Measurements from ENCODE around the gene ARMC2. TPM values are rescaled to one million over a fixed set of nuclear protein-coding genes. Genes with fewer than 3 reads are reported as not detected.

ARMC2 gene
- total RNA-seq, 1 experiment from 2014 or later = 1.1 TPM

GRCh38 chr6:108870357-108870756, 22.1 kb downstream of the ARMC2 start:
- no peak for DNase-seq
- Histone ChIP-seq H3K9me2 (replicated peaks; ENCODE audit: low read length) (no peaks in the 10 kb centered on the region), H3K79me2 (ENCODE audit: low read length) (no peaks in the 10 kb centered on the region), H3K4me2 (ENCODE audit: low read length) (no peak overlapping the region), H3K4me1 (ENCODE audit: insufficient read depth, low read length) (no peaks in the 10 kb centered on the region), H3F3A (ENCODE audit: low read length, unreplicated experiment) (no peaks in the 10 kb centered on the region), H2AFZ (ENCODE audit: low read length) (no peak overlapping the region), H4K20me1 (ENCODE audit: low read length) (no peaks in the 10 kb centered on the region), H3K4me3 (ENCODE audit: low read length) (no peak overlapping the region), H3K9me3 (ENCODE audit: low read length) (no peaks in the 10 kb centered on the region), H3K27me3 (ENCODE audit: low read length) (no peaks in the 10 kb centered on the region), H3K27ac (ENCODE audit: low read length) (no peak overlapping the region), H3K36me3 (ENCODE audit: low read depth, low read length) (no peaks in the 10 kb centered on the region), H3K9ac (ENCODE audit: low read length) (no peak overlapping the region)
- intact Hi-C loops (cut with micrococcal nuclease) = no loop called here
- ChIA-PET CTCF (no interaction called here), POLR2A (ENCODE audit: unreplicated experiment) (no interaction called here)
- no peak for ATAC-seq
- BruUV-seq (replicated peaks) = no TSS peak
- no peak for TF ChIP-seq EZH2phosphoT487 (IDR thresholded peaks at IDR 0.05; ENCODE audit: borderline replicate concordance, low read length)
- TF ChIP-seq CTCF (conservative IDR thresholded peaks at IDR 0.05; ENCODE audit: low read depth, low read length) = no peak
- no peak for TF ChIP-seq EZH2 (IDR thresholded peaks at IDR 0.05; ENCODE audit: low read length, unreplicated experiment)

- no TSS peak for BruUV-seq (replicated peaks)
- no peak overlapping the region for H2AFZ ChIP-seq (ENCODE audit: low read length)
- H3K9me3 ChIP-seq (ENCODE audit: low read length) = no peaks in the 10 kb centered on the region
- no peak overlapping the region for H3K9ac ChIP-seq (ENCODE audit: low read length)
- no peaks in the 10 kb centered on the region for H3K27me3 ChIP-seq (ENCODE audit: low read length)
- H3K4me1 ChIP-seq (ENCODE audit: insufficient read depth, low read length) = no peaks in the 10 kb centered on the region
- no peak overlapping the region for H3K27ac ChIP-seq (ENCODE audit: low read length)
- H3K4me3 ChIP-seq (ENCODE audit: low read length) = no peak overlapping the region
- ChIA-PET CTCF (no interaction called here), POLR2A (ENCODE audit: unreplicated experiment) (no interaction called here)
- no peaks in the 10 kb centered on the region for H3K9me2 ChIP-seq (replicated peaks; ENCODE audit: low read length)
- no peaks in the 10 kb centered on the region for H4K20me1 ChIP-seq (ENCODE audit: low read length)
- ATAC-seq (no peak), DNase-seq (no peak)
- no peaks in the 10 kb centered on the region for H3K79me2 ChIP-seq (ENCODE audit: low read length)
- intact Hi-C loops (cut with micrococcal nuclease) = no loop called here
- H3K4me2 ChIP-seq (ENCODE audit: low read length) = no peak overlapping the region
- TF ChIP-seq CTCF (conservative IDR thresholded peaks at IDR 0.05; ENCODE audit: low read depth, low read length) (no peak), EZH2 (IDR thresholded peaks at IDR 0.05; ENCODE audit: low read length, unreplicated experiment) (no peak), EZH2phosphoT487 (IDR thresholded peaks at IDR 0.05; ENCODE audit: borderline replicate concordance, low read length) (no peak)
- no peaks in the 10 kb centered on the region for H3K36me3 ChIP-seq (ENCODE audit: low read depth, low read length)
- no peaks in the 10 kb centered on the region for H3F3A ChIP-seq (ENCODE audit: low read length, unreplicated experiment)
Observed at GRCh38 chr6:108872141-108872557, 23.9 kb downstream of the ARMC2 start.

GRCh38 chr6:108872575-108872974, 24.4 kb downstream of the ARMC2 start:
- Histone ChIP-seq H3K9me3 (ENCODE audit: low read length) (no peaks in the 10 kb centered on the region), H3K4me1 (ENCODE audit: insufficient read depth, low read length) (no peaks in the 10 kb centered on the region), H3K4me2 (ENCODE audit: low read length) (no peak overlapping the region), H3K4me3 (ENCODE audit: low read length) (no peak overlapping the region), H3K27ac (ENCODE audit: low read length) (no peak overlapping the region), H3K79me2 (ENCODE audit: low read length) (no peaks in the 10 kb centered on the region), H2AFZ (ENCODE audit: low read length) (no peak overlapping the region), H3K27me3 (ENCODE audit: low read length) (no peaks in the 10 kb centered on the region), H3K36me3 (ENCODE audit: low read depth, low read length) (no peaks in the 10 kb centered on the region), H3K9ac (ENCODE audit: low read length) (no peak overlapping the region), H3K9me2 (replicated peaks; ENCODE audit: low read length) (no peaks in the 10 kb centered on the region), H3F3A (ENCODE audit: low read length, unreplicated experiment) (no peaks in the 10 kb centered on the region), H4K20me1 (ENCODE audit: low read length) (no peaks in the 10 kb centered on the region)
- POLR2A ChIA-PET (ENCODE audit: unreplicated experiment) = no interaction called here
- ATAC-seq (no peak), DNase-seq (no peak)
- intact Hi-C loops (cut with micrococcal nuclease) = no loop called here
- CTCF ChIA-PET = interaction anchor here (0.6 kb wide), 1 partner anchor 14 kb away, joined by 3 read pairs; no protein-coding TSS in a partner anchor
- BruUV-seq (replicated peaks) = no TSS peak
- TF ChIP-seq EZH2phosphoT487 (IDR thresholded peaks at IDR 0.05; ENCODE audit: borderline replicate concordance, low read length) = no peak
- no peak for TF ChIP-seq CTCF (conservative IDR thresholded peaks at IDR 0.05; ENCODE audit: low read depth, low read length)
- no peak for TF ChIP-seq EZH2 (IDR thresholded peaks at IDR 0.05; ENCODE audit: low read length, unreplicated experiment)
